ENCODE measurements around the gene XPO4.
"Not testable (repeated sequence)": the region's sequence is repeated elsewhere in the genome, so short reads cannot be mapped to it uniquely, and the experiment has no call there.

XPO4 gene

DNA sequence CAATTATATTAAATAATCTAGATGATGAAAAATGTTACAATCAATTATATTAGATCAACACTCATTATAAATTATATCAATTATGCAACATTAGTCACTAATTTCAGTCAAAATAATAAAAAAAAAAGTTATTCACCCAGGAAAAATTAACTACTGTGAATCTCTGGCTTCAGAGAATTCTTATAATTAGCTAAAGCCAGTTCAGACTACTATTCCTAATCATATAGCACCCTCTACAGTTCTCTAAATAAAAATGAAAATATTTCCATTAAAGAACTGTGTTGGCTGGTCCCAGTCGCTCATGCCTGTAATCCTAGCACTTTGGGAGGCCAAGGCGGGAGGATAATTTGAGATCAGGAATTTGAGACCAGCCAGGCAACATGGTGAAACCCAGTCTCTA is 33.0 kb downstream of the XPO4 start:
- Histone ChIP-seq H4K5ac (ENCODE audit: low read length) (no peak overlapping the region), H3K18ac (ENCODE audit: low read length) (no peak overlapping the region), H3K4me2 (ENCODE audit: low read length) (no peak overlapping the region), H2BK5ac (ENCODE audit: low read length) (no peak overlapping the region), H3K56ac (ENCODE audit: low read length) (no peak overlapping the region), H3K36me3 (ENCODE audit: control insufficient read depth, insufficient read depth, low read length) (no peaks in the 10 kb centered on the region), H2BK120ac (ENCODE audit: low read depth, low read length) (no peak overlapping the region), H2BK15ac (replicated peaks; ENCODE audit: low read depth) (no peak overlapping the region), H3K79me2 (ENCODE audit: control insufficient read depth, insufficient read depth, low read length) (peaks cover 36% of the 10 kb centered on the region), H3K27ac (ENCODE audit: low read depth, low read length) (no peak overlapping the region), H3K79me1 (ENCODE audit: low read length) (peaks cover 3% of the 10 kb centered on the region), H3K27me3 (ENCODE audit: insufficient read depth, low read length, poor library complexity) (no peaks in the 10 kb centered on the region), H3K4ac (ENCODE audit: low read depth, low read length) (no peak overlapping the region), H4K8ac (ENCODE audit: low read depth, low read length) (no peak overlapping the region), H3K23ac (ENCODE audit: low read length) (no peak overlapping the region), H2AK5ac (ENCODE audit: low read length) (no peak overlapping the region), H3K4me1 (ENCODE audit: control insufficient read depth, low read depth, low read length) (peaks cover 1% of the 10 kb centered on the region), H3K4me3 (ENCODE audit: low read length) (no peak overlapping the region), H3K9ac (ENCODE audit: low read length) (no peak overlapping the region)
- DNase-seq, result no peak
- WGBS (ENCODE audit: extremely low coverage, insufficient coverage, low lambda C conversion rate), result no CpG with 5 or more reads among the region's 2 CpGs

DNA sequence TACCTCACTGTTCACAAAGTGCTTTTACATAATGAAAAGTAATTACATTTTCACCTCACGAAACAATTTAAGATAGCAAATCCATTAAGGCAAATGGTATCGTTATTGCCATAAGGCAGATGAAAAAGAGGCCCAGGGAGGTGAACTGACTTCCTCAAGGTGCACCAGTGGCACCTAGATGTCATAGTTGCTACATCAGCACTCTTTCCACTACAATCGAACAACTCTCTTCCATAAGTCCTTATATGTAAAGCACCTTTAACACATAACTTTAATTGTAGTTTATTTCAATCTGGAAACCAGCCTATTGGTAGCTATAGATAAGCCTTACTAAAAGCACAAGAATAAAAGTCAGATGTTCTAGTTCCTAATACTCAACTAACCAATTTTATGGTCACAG is 35.1 kb downstream of the XPO4 start:
- H4K5ac ChIP-seq (ENCODE audit: low read length), result no peak overlapping the region
- H3K27ac ChIP-seq (ENCODE audit: low read depth, low read length), result no peak overlapping the region

DNA sequence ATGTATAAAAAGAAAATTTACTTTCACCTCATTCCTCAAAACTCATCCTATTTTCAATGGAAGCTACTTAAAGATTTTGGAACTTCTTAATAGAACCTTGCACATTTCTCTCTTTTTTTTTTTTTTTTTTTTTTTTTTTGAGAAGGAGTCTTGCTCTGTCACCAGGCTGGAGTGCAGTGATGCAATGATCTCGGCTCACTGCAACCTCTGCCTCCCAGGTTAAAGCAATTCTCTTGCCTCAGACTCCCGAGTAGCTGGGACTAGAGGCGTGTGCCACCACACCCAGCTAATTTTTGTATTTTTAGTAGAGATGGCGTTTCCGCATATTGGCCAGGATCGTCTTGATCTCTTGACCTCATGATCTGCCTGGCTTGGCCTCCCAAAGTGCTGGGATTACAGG is 40.9 kb downstream of the XPO4 start:
- not testable (repeated sequence) for H3K56ac ChIP-seq (ENCODE audit: low read length); H3K79me2 ChIP-seq (ENCODE audit: control insufficient read depth, insufficient read depth, low read length); H2AK5ac ChIP-seq (ENCODE audit: low read length); H3K4ac ChIP-seq (ENCODE audit: low read depth, low read length); H3K4me1 ChIP-seq (ENCODE audit: control insufficient read depth, low read depth, low read length); H3K23ac ChIP-seq (ENCODE audit: low read length); H3K27ac ChIP-seq (ENCODE audit: low read depth, low read length); H3K9ac ChIP-seq (ENCODE audit: low read length); H3K18ac ChIP-seq (ENCODE audit: low read length); H4K8ac ChIP-seq (ENCODE audit: low read depth, low read length); H3K79me1 ChIP-seq (ENCODE audit: low read length); H3K36me3 ChIP-seq (ENCODE audit: control insufficient read depth, insufficient read depth, low read length); H4K5ac ChIP-seq (ENCODE audit: low read length); H3K27me3 ChIP-seq (ENCODE audit: insufficient read depth, low read length, poor library complexity); H2BK5ac ChIP-seq (ENCODE audit: low read length); H3K4me2 ChIP-seq (ENCODE audit: low read length); H2BK15ac ChIP-seq (replicated peaks; ENCODE audit: low read depth); H2BK120ac ChIP-seq (ENCODE audit: low read depth, low read length); H3K4me3 ChIP-seq (ENCODE audit: low read length); DNase-seq
- no CpG with 5 or more reads among the region's 6 CpGs for WGBS (ENCODE audit: extremely low coverage, insufficient coverage, low lambda C conversion rate)

More for the DNA sequence above, 35.1 kb downstream of the XPO4 start:
- no peak overlapping the region for H3K18ac ChIP-seq (ENCODE audit: low read length)
- no peak overlapping the region for H3K9ac ChIP-seq (ENCODE audit: low read length)
- no peak overlapping the region for H3K23ac ChIP-seq (ENCODE audit: low read length)
- H3K4me1 ChIP-seq (ENCODE audit: control insufficient read depth, low read depth, low read length), result no peaks in the 10 kb centered on the region
- H2BK15ac ChIP-seq (replicated peaks; ENCODE audit: low read depth), result no peak overlapping the region
- H4K8ac ChIP-seq (ENCODE audit: low read depth, low read length), result no peak overlapping the region
- no peaks in the 10 kb centered on the region for H3K27me3 ChIP-seq (ENCODE audit: insufficient read depth, low read length, poor library complexity)
- H2BK120ac ChIP-seq (ENCODE audit: low read depth, low read length), result no peak overlapping the region
- 100% methylated on average over 1 of the region's 3 CpGs for WGBS (ENCODE audit: extremely low coverage, insufficient coverage, low lambda C conversion rate)
- H3K4me2 ChIP-seq (ENCODE audit: low read length), result no peak overlapping the region
- peaks cover 3% of the 10 kb centered on the region for H3K79me1 ChIP-seq (ENCODE audit: low read length)
- H3K4me3 ChIP-seq (ENCODE audit: low read length), result no peak overlapping the region
- peaks cover 18% of the 10 kb centered on the region for H3K79me2 ChIP-seq (ENCODE audit: control insufficient read depth, insufficient read depth, low read length)
- H3K4ac ChIP-seq (ENCODE audit: low read depth, low read length), result no peak overlapping the region
- no peak overlapping the region for H2BK5ac ChIP-seq (ENCODE audit: low read length)
- H3K56ac ChIP-seq (ENCODE audit: low read length), result no peak overlapping the region
- no peaks in the 10 kb centered on the region for H3K36me3 ChIP-seq (ENCODE audit: control insufficient read depth, insufficient read depth, low read length)
- DNase-seq, result no peak
- H2AK5ac ChIP-seq (ENCODE audit: low read length), result no peak overlapping the region

DNA sequence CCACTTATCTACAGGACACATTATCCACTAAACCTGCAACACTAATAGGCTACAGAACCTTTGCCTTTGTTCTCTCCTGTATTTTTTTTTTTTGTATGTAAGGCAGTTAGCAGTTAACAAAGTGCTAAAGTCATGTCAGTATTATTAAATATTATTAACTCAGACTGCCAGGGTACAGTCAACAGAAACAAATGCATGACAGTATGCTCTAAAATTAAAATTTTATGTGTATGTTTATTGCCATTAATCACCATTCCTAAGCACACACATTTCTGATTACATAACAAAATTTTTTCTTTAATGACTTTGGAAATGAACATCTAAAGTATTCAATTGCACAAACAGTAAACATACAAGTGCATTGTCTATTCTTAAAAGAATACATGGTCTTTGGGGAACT is 41.7 kb downstream of the XPO4 start:
- H3K4me1 ChIP-seq (ENCODE audit: control insufficient read depth, low read depth, low read length), result no peaks in the 10 kb centered on the region
- DNase-seq, result no peak
- H3K36me3 ChIP-seq (ENCODE audit: control insufficient read depth, insufficient read depth, low read length), result no peaks in the 10 kb centered on the region
- H3K79me2 ChIP-seq (ENCODE audit: control insufficient read depth, insufficient read depth, low read length), result peaks cover 2% of the 10 kb centered on the region
- no peak overlapping the region for H3K4me2 ChIP-seq (ENCODE audit: low read length)
- no peak overlapping the region for H4K8ac ChIP-seq (ENCODE audit: low read depth, low read length)
- H3K27ac ChIP-seq (ENCODE audit: low read depth, low read length), result no peak overlapping the region
- no peak overlapping the region for H3K4me3 ChIP-seq (ENCODE audit: low read length)
- H3K56ac ChIP-seq (ENCODE audit: low read length), result no peak overlapping the region
- H3K79me1 ChIP-seq (ENCODE audit: low read length), result no peaks in the 10 kb centered on the region
- H3K23ac ChIP-seq (ENCODE audit: low read length), result no peak overlapping the region
- H2BK120ac ChIP-seq (ENCODE audit: low read depth, low read length), result no peak overlapping the region
- H3K9ac ChIP-seq (ENCODE audit: low read length), result no peak overlapping the region
- H3K18ac ChIP-seq (ENCODE audit: low read length), result no peak overlapping the region
- H2BK15ac ChIP-seq (replicated peaks; ENCODE audit: low read depth), result no peak overlapping the region
- H3K4ac ChIP-seq (ENCODE audit: low read depth, low read length), result no peak overlapping the region
- no peak overlapping the region for H2AK5ac ChIP-seq (ENCODE audit: low read length)
- no peaks in the 10 kb centered on the region for H3K27me3 ChIP-seq (ENCODE audit: insufficient read depth, low read length, poor library complexity)
- no peak overlapping the region for H2BK5ac ChIP-seq (ENCODE audit: low read length)
- no peak overlapping the region for H4K5ac ChIP-seq (ENCODE audit: low read length)

DNA sequence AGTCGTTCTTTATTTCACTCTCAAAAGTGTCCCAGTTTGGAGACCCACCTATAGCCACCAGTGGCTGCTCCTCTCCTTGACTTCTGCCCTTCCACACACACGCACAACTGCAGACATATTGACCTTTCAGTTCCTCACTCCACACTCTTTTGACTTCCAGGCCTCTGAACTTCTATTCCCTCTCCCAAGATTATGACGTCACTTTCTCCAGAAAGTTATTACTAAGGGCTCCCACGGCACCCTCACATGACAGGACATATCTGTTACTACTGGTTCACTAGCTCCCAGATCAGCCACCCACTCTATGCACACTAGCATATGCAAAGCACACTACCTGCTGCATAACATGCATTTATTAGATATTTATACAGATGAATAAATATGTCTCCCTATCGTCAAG is 45.9 kb downstream of the XPO4 start:
- H3K79me2 ChIP-seq (ENCODE audit: control insufficient read depth, insufficient read depth, low read length), result peaks cover 4% of the 10 kb centered on the region
- no peak overlapping the region for H3K23ac ChIP-seq (ENCODE audit: low read length)
- no peaks in the 10 kb centered on the region for H3K4me1 ChIP-seq (ENCODE audit: control insufficient read depth, low read depth, low read length)
- no peak overlapping the region for H2AK5ac ChIP-seq (ENCODE audit: low read length)
- no peaks in the 10 kb centered on the region for H3K36me3 ChIP-seq (ENCODE audit: control insufficient read depth, insufficient read depth, low read length)
- H2BK15ac ChIP-seq (replicated peaks; ENCODE audit: low read depth), result no peak overlapping the region
- H3K4me3 ChIP-seq (ENCODE audit: low read length), result no peak overlapping the region
- H3K9ac ChIP-seq (ENCODE audit: low read length), result no peak overlapping the region
- no peak overlapping the region for H3K4me2 ChIP-seq (ENCODE audit: low read length)
- H2BK120ac ChIP-seq (ENCODE audit: low read depth, low read length), result no peak overlapping the region
- H3K79me1 ChIP-seq (ENCODE audit: low read length), result peaks cover 4% of the 10 kb centered on the region
- no peak overlapping the region for H4K8ac ChIP-seq (ENCODE audit: low read depth, low read length)
- no peak overlapping the region for H3K4ac ChIP-seq (ENCODE audit: low read depth, low read length)
- no CpG with 5 or more reads among the region's 5 CpGs for WGBS (ENCODE audit: extremely low coverage, insufficient coverage, low lambda C conversion rate)
- no peak for DNase-seq
- no peaks in the 10 kb centered on the region for H3K27me3 ChIP-seq (ENCODE audit: insufficient read depth, low read length, poor library complexity)
- no peak overlapping the region for H3K18ac ChIP-seq (ENCODE audit: low read length)
- no peak overlapping the region for H4K5ac ChIP-seq (ENCODE audit: low read length)
- H3K56ac ChIP-seq (ENCODE audit: low read length), result no peak overlapping the region
- H2BK5ac ChIP-seq (ENCODE audit: low read length), result no peak overlapping the region
- H3K27ac ChIP-seq (ENCODE audit: low read depth, low read length), result no peak overlapping the region

DNA sequence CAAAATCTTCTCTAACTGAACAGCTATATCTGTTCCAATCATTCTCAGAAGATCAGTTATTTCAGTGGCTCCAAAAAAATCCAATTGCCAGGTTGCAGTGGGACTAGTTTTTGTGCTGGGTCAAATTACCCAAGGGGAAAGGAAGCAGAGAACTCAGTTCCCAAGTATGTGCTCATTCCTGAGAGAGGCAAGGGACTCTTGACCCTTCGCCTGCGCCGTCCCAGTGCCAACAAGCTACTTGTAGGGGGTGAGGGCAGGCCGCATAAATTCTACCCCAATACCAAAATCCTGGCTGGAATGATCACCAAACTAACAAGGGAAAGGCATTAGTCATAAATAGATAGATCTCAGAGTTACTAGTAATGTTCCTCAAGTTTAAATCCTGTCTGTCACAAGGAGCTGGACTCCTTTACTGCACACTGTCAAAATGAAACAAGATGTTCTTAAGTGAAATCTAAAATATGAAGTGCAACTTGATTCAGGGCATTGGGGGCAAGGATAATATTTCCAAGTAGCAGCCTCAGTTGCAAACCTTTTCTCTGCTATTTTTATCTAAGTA is 50.6 kb downstream of the XPO4 start:
- H4K8ac ChIP-seq (ENCODE audit: low read depth, low read length), result no peak overlapping the region
- no peak overlapping the region for H2BK15ac ChIP-seq (replicated peaks; ENCODE audit: low read depth)
- no peak overlapping the region for H3K23ac ChIP-seq (ENCODE audit: low read length)
- no peaks in the 10 kb centered on the region for H3K27me3 ChIP-seq (ENCODE audit: insufficient read depth, low read length, poor library complexity)
- no peak overlapping the region for H3K27ac ChIP-seq (ENCODE audit: low read depth, low read length)
- no peak overlapping the region for H4K5ac ChIP-seq (ENCODE audit: low read length)
- H3K36me3 ChIP-seq (ENCODE audit: control insufficient read depth, insufficient read depth, low read length), result no peaks in the 10 kb centered on the region
- H3K4ac ChIP-seq (ENCODE audit: low read depth, low read length), result no peak overlapping the region
- H3K9ac ChIP-seq (ENCODE audit: low read length), result no peak overlapping the region
- no peak for DNase-seq
- no peak overlapping the region for H3K4me3 ChIP-seq (ENCODE audit: low read length)
- H3K56ac ChIP-seq (ENCODE audit: low read length), result no peak overlapping the region
- no peak overlapping the region for H2BK120ac ChIP-seq (ENCODE audit: low read depth, low read length)
- H2AK5ac ChIP-seq (ENCODE audit: low read length), result no peak overlapping the region
- no peak overlapping the region for H3K18ac ChIP-seq (ENCODE audit: low read length)
- no peak overlapping the region for H3K4me2 ChIP-seq (ENCODE audit: low read length)
- WGBS (ENCODE audit: extremely low coverage, insufficient coverage, low lambda C conversion rate), result no CpG with 5 or more reads among the region's 4 CpGs
- H3K79me1 ChIP-seq (ENCODE audit: low read length), result peaks cover 4% of the 10 kb centered on the region
- H2BK5ac ChIP-seq (ENCODE audit: low read length), result no peak overlapping the region
- H3K4me1 ChIP-seq (ENCODE audit: control insufficient read depth, low read depth, low read length), result no peaks in the 10 kb centered on the region
- H3K79me2 ChIP-seq (ENCODE audit: control insufficient read depth, insufficient read depth, low read length), result peaks cover 4% of the 10 kb centered on the region
